ES-I3 (cell line): Measurements from ENCODE around the gene FITM1.

ENCODE experiments used
- H3K36me3 ChIP-seq: 2 replicates; pipeline ENCODE4 v1.6.1; 2013; ENCODE audit warnings: mild to moderate bottlenecking, low read length, control low read depth, moderate library complexity; ENCODE audit not compliant: insufficient read depth
- H3K4me1 ChIP-seq: 2 replicates; pipeline ENCODE4 v1.6.1; 2013; ENCODE audit warnings: mild to moderate bottlenecking, control low read depth, low read length; ENCODE audit not compliant: insufficient read depth
- H3K9ac ChIP-seq: 2 replicates; pipeline ENCODE4 v1.6.1; 2013; ENCODE audit warnings: low read depth, mild to moderate bottlenecking, low read length, moderate library complexity
- H3K9me3 ChIP-seq: 2 replicates; pipeline ENCODE4 v1.6.1; 2013; ENCODE audit warnings: mild to moderate bottlenecking, low read length, moderate library complexity; ENCODE audit not compliant: control insufficient read depth, insufficient read depth

Gene FITM1

DNA sequence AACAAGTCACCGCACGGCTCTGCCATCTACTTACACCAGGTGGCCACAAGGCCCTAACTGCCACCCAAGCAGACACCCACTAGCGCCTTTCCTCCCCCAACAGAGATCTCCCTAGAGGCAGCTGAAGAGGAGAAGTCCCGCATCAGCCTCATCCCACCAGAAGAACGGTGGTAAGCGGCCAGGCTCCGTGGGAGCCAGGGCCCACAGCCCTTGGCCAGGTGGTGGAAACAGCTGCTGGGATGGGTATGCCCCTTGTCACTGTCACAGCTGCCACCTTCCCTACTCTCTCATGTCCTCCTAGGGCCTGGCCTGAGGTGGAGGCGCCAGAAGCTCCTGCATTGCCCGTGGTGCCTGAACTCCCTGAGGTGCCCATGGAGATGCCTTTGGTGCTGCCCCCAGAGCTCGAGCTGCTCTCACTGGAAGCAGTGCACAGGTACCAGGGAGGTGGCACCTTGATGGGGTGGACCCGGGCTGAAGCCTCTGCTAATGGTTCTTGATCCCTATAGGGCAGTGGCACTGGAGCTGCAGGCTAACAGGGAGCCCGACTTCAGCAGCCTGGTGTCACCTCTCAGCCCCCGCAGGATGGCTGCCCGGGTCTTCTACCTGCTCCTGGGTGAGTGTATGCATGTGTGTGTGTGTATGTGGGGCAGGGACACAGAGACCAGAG is 49.0 kb downstream of the FITM1 start:
- no peaks in the 10 kb centered on the region for H3K9me3 ChIP-seq
- no peak overlapping the region for H3K9ac ChIP-seq
- H3K36me3 ChIP-seq: peaks cover 11% of the 10 kb centered on the region
- no peaks in the 10 kb centered on the region for H3K4me1 ChIP-seq

DNA sequence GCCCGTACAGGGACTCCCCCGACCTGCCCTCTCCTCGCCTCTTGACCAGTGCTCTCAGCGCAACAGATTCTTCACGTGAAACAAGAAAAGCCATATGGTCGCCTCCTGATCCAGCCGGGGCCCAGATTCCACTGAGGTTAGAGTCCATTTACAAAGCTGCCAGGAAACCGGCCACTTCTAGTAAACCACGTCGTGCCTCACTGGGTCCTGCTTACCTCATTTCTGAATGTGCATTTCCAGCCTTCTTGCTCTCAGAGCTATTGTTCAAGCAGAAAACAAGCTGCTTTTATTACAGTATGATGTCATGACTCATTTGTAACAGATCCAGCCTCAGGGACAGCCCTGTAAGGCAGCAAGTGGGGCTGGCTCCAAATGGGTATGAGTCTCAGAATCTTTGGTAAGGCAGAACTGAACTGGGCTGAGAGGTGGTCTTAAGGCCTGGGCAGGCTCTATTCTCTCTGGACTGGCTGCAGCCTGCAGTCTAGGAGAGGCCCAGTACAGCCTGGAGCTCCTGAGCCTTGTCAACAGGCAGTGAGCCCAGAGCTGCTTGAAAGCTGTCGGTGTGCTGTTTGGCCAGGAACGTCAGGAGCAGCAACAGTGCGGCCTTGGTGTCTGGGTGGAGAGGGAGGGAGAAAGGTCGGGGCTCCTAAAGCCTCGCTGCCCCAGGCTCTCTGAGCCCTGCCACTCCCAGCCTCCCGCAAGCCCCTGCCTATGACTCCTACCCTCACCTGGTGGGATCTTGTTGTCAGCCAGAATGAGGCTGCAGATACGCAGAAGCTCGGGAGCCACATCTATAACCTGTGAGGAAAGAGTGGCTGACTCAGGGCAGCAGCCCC is 49.7 kb downstream of the FITM1 start:
- Histone ChIP-seq H3K36me3 (peaks cover 12% of the 10 kb centered on the region), H3K4me1 (no peaks in the 10 kb centered on the region), H3K9ac (no peak overlapping the region), H3K9me3 (no peaks in the 10 kb centered on the region)

GRCh38 chr14:24181371-24182077 is 51.1 kb downstream of the FITM1 start:
- Histone ChIP-seq H3K4me1 (no peaks in the 10 kb centered on the region), H3K9ac (no peak overlapping the region), H3K36me3 (peaks cover 16% of the 10 kb centered on the region), H3K9me3 (no peaks in the 10 kb centered on the region)
